ENCODE data around the gene ABHD1. TPM values are rescaled to one million over a fixed set of nuclear protein-coding genes. Genes with fewer than 3 reads are reported as not detected.
"Not testable (repeated sequence)": the region's sequence is repeated elsewhere in the genome, so short reads cannot be mapped to it uniquely, and the experiment has no call there.

ABHD1 gene
- total RNA-seq, 1 donor from 2014 or later: 0.51 TPM

DNA sequence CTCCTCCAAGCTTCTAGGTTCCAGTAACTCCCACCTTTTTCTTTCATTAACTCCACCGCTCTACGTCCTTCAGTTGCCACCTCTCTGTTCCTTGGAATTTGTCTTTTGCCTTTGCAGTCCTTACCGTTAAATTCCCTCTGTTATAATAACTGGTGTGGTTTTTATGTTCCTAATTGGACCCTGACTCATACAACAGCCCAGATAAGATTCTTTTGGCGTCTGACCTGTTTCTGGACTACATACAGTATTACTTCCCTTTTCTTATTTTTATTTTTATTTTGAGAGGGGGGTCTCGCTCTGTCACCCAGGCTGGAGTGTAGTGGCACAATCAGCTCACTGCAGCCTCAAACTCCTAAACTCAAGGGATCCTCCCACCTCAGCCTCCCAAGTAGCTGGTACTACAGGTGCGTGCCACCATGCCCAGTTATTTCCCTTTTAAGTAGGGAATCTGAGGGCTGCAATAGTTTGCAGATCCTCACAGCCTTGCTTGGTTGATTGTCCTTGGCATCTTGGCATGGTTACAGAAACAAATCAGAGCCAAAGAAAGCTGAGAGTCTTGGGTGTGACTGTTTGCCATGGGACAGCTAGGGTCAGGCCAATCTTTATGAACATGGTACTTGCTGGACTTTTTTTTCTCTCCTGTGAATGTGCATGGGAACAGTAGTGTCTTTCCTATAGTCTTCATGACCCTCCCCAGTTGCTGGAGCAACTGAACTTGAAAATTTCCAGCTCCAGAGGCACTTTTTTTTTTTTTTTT lies 47.1 kb downstream of the ABHD1 start:
- Mint-ChIP-seq H3K27me3 (peaks cover 20% of the 10 kb centered on the region), H3K9me3 (no peaks in the 10 kb centered on the region), H3K4me3 (no peak overlapping the region), H3K4me1 (ENCODE audit: unreplicated experiment) (no peaks in the 10 kb centered on the region), H3K36me3 (no peaks in the 10 kb centered on the region), H3K27ac (no peak overlapping the region)
- TF ChIP-seq, protein P1, sequence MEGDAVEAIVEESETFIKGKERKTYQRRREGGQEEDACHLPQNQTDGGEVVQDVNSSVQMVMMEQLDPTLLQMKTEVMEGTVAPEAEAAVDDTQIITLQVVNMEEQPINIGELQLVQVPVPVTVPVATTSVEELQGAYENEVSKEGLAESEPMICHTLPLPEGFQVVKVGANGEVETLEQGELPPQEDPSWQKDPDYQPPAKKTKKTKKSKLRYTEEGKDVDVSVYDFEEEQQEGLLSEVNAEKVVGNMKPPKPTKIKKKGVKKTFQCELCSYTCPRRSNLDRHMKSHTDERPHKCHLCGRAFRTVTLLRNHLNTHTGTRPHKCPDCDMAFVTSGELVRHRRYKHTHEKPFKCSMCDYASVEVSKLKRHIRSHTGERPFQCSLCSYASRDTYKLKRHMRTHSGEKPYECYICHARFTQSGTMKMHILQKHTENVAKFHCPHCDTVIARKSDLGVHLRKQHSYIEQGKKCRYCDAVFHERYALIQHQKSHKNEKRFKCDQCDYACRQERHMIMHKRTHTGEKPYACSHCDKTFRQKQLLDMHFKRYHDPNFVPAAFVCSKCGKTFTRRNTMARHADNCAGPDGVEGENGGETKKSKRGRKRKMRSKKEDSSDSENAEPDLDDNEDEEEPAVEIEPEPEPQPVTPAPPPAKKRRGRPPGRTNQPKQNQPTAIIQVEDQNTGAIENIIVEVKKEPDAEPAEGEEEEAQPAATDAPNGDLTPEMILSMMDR (conservative IDR thresholded peaks at IDR 0.05): no peak
- no peak for DNase-seq (ENCODE audit: extremely low spot score, unreplicated experiment)

DNA sequence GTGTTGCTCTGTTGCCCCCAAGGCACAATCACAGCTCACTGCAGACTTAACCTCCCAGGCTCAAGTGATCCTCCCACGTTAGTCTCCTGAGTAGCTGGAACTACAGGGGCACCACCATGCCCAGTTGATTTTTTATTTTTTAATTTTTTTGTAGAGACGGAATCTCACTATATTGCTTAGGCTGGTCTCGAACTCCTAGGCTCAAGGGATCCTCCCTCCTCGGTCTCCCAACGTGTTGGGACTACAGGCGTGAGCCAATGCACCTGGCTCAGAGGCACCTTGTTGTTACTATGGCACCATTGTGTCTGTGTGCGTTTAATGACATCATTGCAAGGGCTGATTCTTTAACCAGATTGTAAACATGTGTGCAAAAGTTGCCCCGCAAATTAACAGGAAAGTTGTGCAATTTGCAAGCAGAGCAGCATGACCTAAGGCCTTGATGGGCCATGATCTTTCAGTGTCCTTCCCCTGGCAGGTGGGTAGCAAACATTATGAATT lies 47.8 kb downstream of the ABHD1 start:
- no peak for DNase-seq (ENCODE audit: extremely low spot score, unreplicated experiment)
- no peaks in the 10 kb centered on the region for H3K4me1 Mint-ChIP-seq (ENCODE audit: unreplicated experiment)
- H3K4me3 Mint-ChIP-seq: no peak overlapping the region
- TF ChIP-seq, protein P1 (conservative IDR thresholded peaks at IDR 0.05): no peak
- no peaks in the 10 kb centered on the region for H3K9me3 Mint-ChIP-seq
- no peak overlapping the region for H3K27ac Mint-ChIP-seq
- no peaks in the 10 kb centered on the region for H3K36me3 Mint-ChIP-seq
- H3K27me3 Mint-ChIP-seq: peaks cover 20% of the 10 kb centered on the region

DNA sequence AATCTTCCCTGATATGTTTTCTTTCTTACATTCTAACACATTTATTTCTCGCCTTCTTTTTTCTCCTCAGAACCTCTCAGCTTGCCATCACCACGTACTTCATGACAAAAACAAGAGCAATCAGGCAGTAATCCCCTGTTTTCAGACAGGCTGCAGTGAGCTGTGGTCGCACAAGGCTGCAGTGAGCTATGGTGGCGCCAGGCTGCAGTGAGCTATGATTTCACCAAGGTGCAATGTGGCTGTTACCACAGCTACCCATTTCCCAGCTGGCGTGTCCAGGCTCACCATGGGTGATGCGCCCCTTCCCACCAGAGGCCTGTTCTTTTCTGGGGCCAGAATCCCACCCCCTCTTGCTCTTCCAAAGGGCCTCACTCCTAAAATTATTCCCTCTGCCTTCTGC lies 51.0 kb downstream of the ABHD1 start:
- Mint-ChIP-seq H3K27me3 (peaks cover 13% of the 10 kb centered on the region), H3K9me3 (no peaks in the 10 kb centered on the region), H3K36me3 (no peaks in the 10 kb centered on the region), H3K4me1 (ENCODE audit: unreplicated experiment) (no peaks in the 10 kb centered on the region), H3K27ac (no peak overlapping the region), H3K4me3 (no peak overlapping the region)
- TF ChIP-seq, protein P1 (conservative IDR thresholded peaks at IDR 0.05): no peak
- DNase-seq (ENCODE audit: extremely low spot score, unreplicated experiment): no peak

DNA sequence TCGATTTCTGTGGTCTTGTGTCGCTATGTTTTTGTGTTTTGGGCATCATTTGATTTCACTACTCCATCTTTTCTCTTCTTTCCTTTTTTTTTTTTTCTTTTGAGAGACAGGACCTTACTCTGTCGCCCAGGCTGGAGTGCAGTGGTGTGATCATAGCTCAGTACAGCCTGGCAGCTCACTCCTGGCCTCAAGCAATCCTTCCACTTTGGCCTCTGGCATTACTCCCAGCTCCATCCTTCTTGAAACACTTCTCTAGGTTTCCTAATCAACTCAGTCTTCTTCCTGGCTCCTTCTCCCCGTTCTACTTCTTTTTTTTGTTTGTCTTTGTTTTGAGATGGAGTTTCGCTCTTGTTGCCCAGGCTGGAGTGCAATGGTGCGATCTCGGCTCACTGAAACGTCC lies 51.7 kb downstream of the ABHD1 start:
- no peak for DNase-seq (ENCODE audit: extremely low spot score, unreplicated experiment)
- no peak overlapping the region for H3K4me3 Mint-ChIP-seq
- no peak overlapping the region for H3K27ac Mint-ChIP-seq
- TF ChIP-seq, protein P1 (conservative IDR thresholded peaks at IDR 0.05): no peak
- peaks cover 6% of the 10 kb centered on the region for H3K27me3 Mint-ChIP-seq
- no peaks in the 10 kb centered on the region for H3K36me3 Mint-ChIP-seq
- no peaks in the 10 kb centered on the region for H3K4me1 Mint-ChIP-seq (ENCODE audit: unreplicated experiment)
- no peaks in the 10 kb centered on the region for H3K9me3 Mint-ChIP-seq

DNA sequence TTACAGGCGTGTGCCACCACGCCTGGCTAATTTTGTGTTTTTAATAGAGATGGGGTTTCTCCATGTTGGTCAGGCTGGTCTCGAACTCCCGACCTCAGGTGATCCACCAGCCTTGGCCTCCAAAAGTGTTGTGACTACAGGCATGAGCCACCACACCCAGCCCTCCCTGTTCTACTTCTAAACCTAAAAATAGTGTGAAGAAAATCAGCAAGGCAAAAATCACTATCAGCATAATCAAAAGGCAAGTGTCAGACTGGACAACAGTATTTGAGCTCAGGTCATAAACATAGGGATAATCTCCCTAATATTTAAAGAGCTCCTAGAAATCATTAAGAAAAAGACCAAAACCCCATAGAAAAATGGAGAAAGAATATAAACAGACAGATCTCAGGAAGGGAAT lies 52.2 kb downstream of the ABHD1 start:
- H3K4me1 Mint-ChIP-seq (ENCODE audit: unreplicated experiment); DNase-seq (ENCODE audit: extremely low spot score, unreplicated experiment); H3K9me3 Mint-ChIP-seq: not testable (repeated sequence)

DNA sequence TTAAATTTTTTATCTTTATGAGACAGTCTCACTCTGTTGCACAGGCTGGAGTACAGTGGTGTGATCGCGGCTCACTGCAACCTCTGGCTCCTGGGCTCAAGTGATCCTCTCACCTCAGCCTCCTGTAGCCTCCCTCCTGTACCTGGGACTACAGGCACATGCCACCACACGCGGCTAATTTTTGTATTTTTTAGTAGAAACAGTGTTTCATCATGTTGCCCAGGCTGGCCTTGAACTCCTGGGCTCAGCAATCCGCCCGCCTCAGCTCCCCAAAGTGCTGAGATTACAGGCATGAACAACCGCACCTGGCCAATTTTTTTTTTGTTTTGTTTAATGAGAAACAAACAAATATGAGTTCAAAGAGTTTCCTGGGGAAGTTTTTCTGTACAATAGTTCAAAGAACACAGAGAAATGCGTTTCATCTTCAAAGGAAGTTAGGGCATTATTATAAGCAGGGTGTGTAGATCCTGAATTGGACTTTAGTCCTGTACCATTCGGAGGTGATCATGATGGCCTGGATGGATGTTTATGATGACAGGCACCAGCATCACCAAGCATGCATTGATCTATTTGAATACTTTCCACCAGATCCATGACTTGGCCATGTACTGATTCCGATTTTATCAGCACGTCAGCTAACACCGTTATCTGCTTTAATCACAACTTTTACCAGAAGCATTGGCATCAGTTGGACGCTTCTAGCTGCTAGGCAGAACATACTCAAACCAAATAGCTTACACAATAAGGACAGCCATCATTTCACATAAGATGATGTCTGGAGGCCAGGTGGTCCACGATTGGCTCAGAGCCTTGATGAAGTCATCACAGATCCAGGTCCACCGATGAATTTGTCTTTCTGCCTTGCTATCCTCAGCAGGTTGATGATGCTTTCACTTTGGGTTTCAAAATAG lies 54.1 kb downstream of the ABHD1 start:
- TF ChIP-seq, protein P1 (conservative IDR thresholded peaks at IDR 0.05): no peak
- Mint-ChIP-seq H3K27me3 (peaks cover 3% of the 10 kb centered on the region), H3K4me1 (ENCODE audit: unreplicated experiment) (no peaks in the 10 kb centered on the region), H3K27ac (no peak overlapping the region), H3K36me3 (no peaks in the 10 kb centered on the region), H3K4me3 (no peak overlapping the region), H3K9me3 (no peaks in the 10 kb centered on the region)
- no peak for DNase-seq (ENCODE audit: extremely low spot score, unreplicated experiment)

More for the DNA sequence above, 52.2 kb downstream of the ABHD1 start:
- not testable (repeated sequence) for H3K36me3 Mint-ChIP-seq, H3K4me3 Mint-ChIP-seq, H3K27ac Mint-ChIP-seq, H3K27me3 Mint-ChIP-seq

All from type B pancreatic cell (in vitro differentiated cells).